GM21737 (cell line): ENCODE measurements around the gene MYH10.
"Not testable (repeated sequence)": the region's sequence is repeated elsewhere in the genome, so short reads cannot be mapped to it uniquely, and the experiment has no call there.

Experiments
- ATAC-seq: cut with Tn5 transposase; IDR thresholded peaks from one replicate; pipeline ENCODE4 v1.9.1; 2021; ENCODE audit warnings: mild to moderate bottlenecking, moderate library complexity; ENCODE audit not compliant: unreplicated experiment

Gene MYH10

GRCh38 chr17:8558144-8558543 lies 72.4 kb downstream of the MYH10 start:
- no peak for ATAC-seq

- ATAC-seq, result no peak
Measured at GRCh38 chr17:8557176-8557806, 73.2 kb downstream of the MYH10 start.

- ATAC-seq, result no peak
Measured at GRCh38 chr17:8556074-8556473, 74.5 kb downstream of the MYH10 start.

- ATAC-seq, result no peak
Measured at GRCh38 chr17:8555062-8555461, 75.5 kb downstream of the MYH10 start.

- no peak for ATAC-seq
Measured at GRCh38 chr17:8552577-8553320, 77.8 kb downstream of the MYH10 start.

GRCh38 chr17:8542599-8543502 lies 87.7 kb downstream of the MYH10 start:
- no peak for ATAC-seq

GRCh38 chr17:8539976-8540375 lies 90.5 kb downstream of the MYH10 start:
- ATAC-seq, result not testable (repeated sequence)

- no peak for ATAC-seq
Measured at GRCh38 chr17:8537734-8538133, 92.8 kb downstream of the MYH10 start.

- ATAC-seq, result no peak
Measured at GRCh38 chr17:8534498-8535188, 95.9 kb downstream of the MYH10 start.

GRCh38 chr17:8532021-8532420 lies 98.5 kb downstream of the MYH10 start:
- ATAC-seq, result no peak

GRCh38 chr17:8522577-8522976 lies 107.9 kb downstream of the MYH10 start:
- no peak for ATAC-seq

GRCh38 chr17:8520981-8521380 lies 109.5 kb downstream of the MYH10 start:
- ATAC-seq, result no peak

- ATAC-seq, result no peak
Measured at GRCh38 chr17:8518850-8519249, 111.7 kb downstream of the MYH10 start.

- ATAC-seq, result no peak
Measured at GRCh38 chr17:8518326-8518725, 112.2 kb downstream of the MYH10 start.

GRCh38 chr17:8514801-8515200 lies 115.7 kb downstream of the MYH10 start:
- no peak for ATAC-seq

GRCh38 chr17:8506145-8506544 lies 124.4 kb downstream of the MYH10 start:
- no peak for ATAC-seq

GRCh38 chr17:8504460-8505207 lies 125.9 kb downstream of the MYH10 start:
- ATAC-seq, result no peak

GRCh38 chr17:8503807-8504206 lies 126.7 kb downstream of the MYH10 start:
- no peak for ATAC-seq

GRCh38 chr17:8503368-8503767 lies 127.2 kb downstream of the MYH10 start:
- no peak for ATAC-seq

GRCh38 chr17:8502126-8502525 lies 128.4 kb downstream of the MYH10 start:
- no peak for ATAC-seq
